Putamen (tissue), 1 donor: Measurements from ENCODE around the gene GFRA3.
"Not testable (repeated sequence)": the region's sequence is repeated elsewhere in the genome, so short reads cannot be mapped to it uniquely, and the experiment has no call there.

Experiments
- DNase-seq: peaks from one replicate; pipeline ENCODE4 v3.0.0-alpha.2; 2016; ENCODE audit warnings: low spot score

The GFRA3 gene

GRCh38 chr5:138274189-138274853 lies at the start of gene GFRA3:
GFRA3 (minus strand) TSS chr5:138274621; CDS start chr5:138274424, 197 bp downstream.
- DNase-seq: no peak

GRCh38 chr5:138318211-138318610 lies 43.8 kb upstream of the GFRA3 start:
- DNase-seq: not testable (repeated sequence)

GRCh38 chr5:138316355-138316754 lies 41.9 kb upstream of the GFRA3 start:
- DNase-seq: no peak

GRCh38 chr5:138315751-138316278 lies 41.4 kb upstream of the GFRA3 start:
- no peak for DNase-seq

GRCh38 chr5:138305797-138306196 lies 31.4 kb upstream of the GFRA3 start:
- DNase-seq: no peak

- DNase-seq: no peak
These were observed 29.0 kb upstream of the GFRA3 start for GRCh38 chr5:138303372-138303771.

- no peak for DNase-seq
These were observed 14.9 kb upstream of the GFRA3 start for GRCh38 chr5:138289296-138289695.

- no peak for DNase-seq
These were observed 12.8 kb upstream of the GFRA3 start for GRCh38 chr5:138287246-138287645.

- DNase-seq: no peak
These were observed 8.7 kb upstream of the GFRA3 start for GRCh38 chr5:138282920-138283742.

- no peak for DNase-seq
These were observed 6.5 kb upstream of the GFRA3 start for GRCh38 chr5:138280915-138281314.

- no peak for DNase-seq
These were observed 2.1 kb upstream of the GFRA3 start for GRCh38 chr5:138276402-138277054.

GRCh38 chr5:138275895-138276294 lies 1.5 kb upstream of the GFRA3 start:
- no peak for DNase-seq

GRCh38 chr5:138275379-138275782 lies 960 bp upstream of the GFRA3 start:
- no peak for DNase-seq

- DNase-seq: no peak
These were observed 610 bp downstream of the GFRA3 start for GRCh38 chr5:138273834-138274188.

GRCh38 chr5:138272681-138273080 lies 1.7 kb downstream of the GFRA3 start:
- DNase-seq: no peak

- no peak for DNase-seq
These were observed 3.1 kb downstream of the GFRA3 start for GRCh38 chr5:138271281-138271680.

- no peak for DNase-seq
These were observed 10.2 kb downstream of the GFRA3 start for GRCh38 chr5:138264183-138264582.

- no peak for DNase-seq
These were observed 10.8 kb downstream of the GFRA3 start for GRCh38 chr5:138263581-138263980.

- no peak for DNase-seq
These were observed 15.6 kb downstream of the GFRA3 start for GRCh38 chr5:138258704-138259292.

GRCh38 chr5:138257583-138257982 lies 16.8 kb downstream of the GFRA3 start:
- DNase-seq: no peak

- no peak for DNase-seq
These were observed 21.5 kb downstream of the GFRA3 start for GRCh38 chr5:138252944-138253343.

- DNase-seq: not testable (repeated sequence)
These were observed 26.6 kb downstream of the GFRA3 start for GRCh38 chr5:138247800-138248199.
